ENCODE data around the gene PHF23. TPM values are rescaled to one million over a fixed set of nuclear protein-coding genes. Genes with fewer than 3 reads are reported as not detected.
A peak's percentile ranks its signal among the peaks of the same experiment; 100 is the strongest.
"Not testable (repeated sequence)": the region's sequence is repeated elsewhere in the genome, so short reads cannot be mapped to it uniquely, and the experiment has no call there.

The PHF23 gene
- total RNA-seq, 1 donor from 2014 or later: 33.7 TPM

- DNase-seq: no peak
These were observed 19.7 kb upstream of the PHF23 start for GRCh38 chr17:7258731-7259554.

GRCh38 chr17:7256766-7257456 is 17.7 kb upstream of the PHF23 start:
- DNase-seq: no peak

GRCh38 chr17:7254511-7254910 is 15.3 kb upstream of the PHF23 start:
- DNase-seq: no peak

GRCh38 chr17:7253082-7253481 is 13.8 kb upstream of the PHF23 start:
- DNase-seq: no peak

- DNase-seq: peak; percentile 87
These were observed 13.2 kb upstream of the PHF23 start, which contains the start of gene ELP5 for GRCh38 chr17:7252176-7253043. ELP5 (plus strand) TSS chr17:7252215; CDS start chr17:7252551, 336 bp downstream.

GRCh38 chr17:7251661-7252175 is 12.5 kb upstream of the PHF23 start, which contains the start of gene CTDNEP1:
CTDNEP1 (minus strand) TSS chr17:7251734; CDS start chr17:7251296, 438 bp downstream.
- peak; percentile 97 for DNase-seq

- no peak for DNase-seq
These were observed 11.7 kb upstream of the PHF23 start for GRCh38 chr17:7250695-7251627.

GRCh38 chr17:7249830-7250229 is 10.6 kb upstream of the PHF23 start:
- no peak for DNase-seq

GRCh38 chr17:7249214-7249613 is 10.0 kb upstream of the PHF23 start:
- no peak for DNase-seq

- no peak for DNase-seq
These were observed 9.5 kb upstream of the PHF23 start for GRCh38 chr17:7248796-7249195.

GRCh38 chr17:7246779-7247178 is 7.5 kb upstream of the PHF23 start:
- DNase-seq: no peak

GRCh38 chr17:7243838-7244237 is 4.6 kb upstream of the PHF23 start:
- DNase-seq: not testable (repeated sequence)

- DNase-seq: no peak
These were observed 4.1 kb upstream of the PHF23 start for GRCh38 chr17:7243453-7243729.

- DNase-seq: peak; percentile 88
These were observed 3.6 kb upstream of the PHF23 start for GRCh38 chr17:7242717-7243452.

GRCh38 chr17:7241783-7242716 is 2.8 kb upstream of the PHF23 start, which contains the start of gene GABARAP:
GABARAP (minus strand) TSS chr17:7242449; CDS start chr17:7242330, 119 bp downstream.
- DNase-seq: peak; percentile 87

GRCh38 chr17:7241090-7241733 is 2.0 kb upstream of the PHF23 start:
- DNase-seq: no peak

GRCh38 chr17:7240375-7240774 is 1.1 kb upstream of the PHF23 start:
- no peak for DNase-seq

- DNase-seq: no peak
These were observed 702 bp downstream of the PHF23 start for GRCh38 chr17:7238420-7239090.
